Endothelial cell of umbilical vein (primary cell): ENCODE measurements around the gene DEPDC4. TPM values are rescaled to one million over a fixed set of nuclear protein-coding genes. Genes with fewer than 3 reads are reported as not detected.

Experiments used
- BruUV-seq: library from RNA; stranded (reverse); fragments of 400-500 nt; replicated peaks from 2 replicates; lab custom pipeline; 2021; lab: Mats Ljungman, UMichigan
- CTCF ChIA-PET: fragments of 300-600, 350-600 bp; sonication (Branson Sonifier 250); formaldehyde crosslinking; loops from one replicate; lab custom pipeline; 2021; ENCODE audit warnings: antibody characterized with exemption, inconsistent platforms; lab: Charles Lee
- POLR2A ChIA-PET: fragments of 300-600, 350-600 bp; sonication (Branson Sonifier 250); formaldehyde crosslinking; loops from one replicate; lab custom pipeline; 2021; ENCODE audit warnings: antibody characterized with exemption, inconsistent platforms; lab: Charles Lee
- DNase-seq: peaks from one replicate; pipeline ENCODE4 v3.0.0-alpha.2; 2011; ENCODE audit warnings: low read depth, low spot score
- FAIRE-seq: peaks from 2 replicates; lab custom pipeline; 2011; peaks lifted over from hg19 to GRCh38; lab: Jason Lieb, UNC
- H2AFZ ChIP-seq: 2 replicates; pipeline ENCODE4 v1.6.0; 2012; ENCODE audit warnings: low read depth, low read length, control low read depth, inconsistent platforms
- H3K27ac ChIP-seq: 2 replicates; pipeline ENCODE4 v1.5.1; 2011; ENCODE audit warnings: low read depth, mild to moderate bottlenecking, control low read depth, low read length, moderate library complexity; ENCODE audit not compliant: insufficient read depth
- H3K27me3 ChIP-seq, 2 experiments: 2 replicates each; pipeline versions ENCODE4 v1.6.0 to v1.6.1; 2011; ENCODE audit warnings: low read length in 2 of 2, mixed read lengths in 1 of 2; ENCODE audit not compliant: control insufficient read depth in 2 of 2, insufficient read depth in 2 of 2
- H3K36me3 ChIP-seq, 2 experiments: 2 replicates in 1 of 2; 3 replicates in 1 of 2; pipeline ENCODE4 v1.5.1; 2011; ENCODE audit warnings: low read length in 2 of 2, mild to moderate bottlenecking in 1 of 2, moderate library complexity in 1 of 2; ENCODE audit not compliant: control insufficient read depth in 2 of 2, insufficient read depth in 2 of 2; ENCODE audit errors: extremely low read depth in 1 of 2
- H3K4me1 ChIP-seq: 3 replicates; pipeline ENCODE4 v1.5.1; 2011; ENCODE audit warnings: mild to moderate bottlenecking, low read length; ENCODE audit not compliant: control insufficient read depth, insufficient read depth; ENCODE audit errors: extremely low read depth
- H3K4me2 ChIP-seq: 2 replicates; pipeline ENCODE4 v1.6.1; 2011; ENCODE audit warnings: low read length, control low read depth, mixed read lengths; ENCODE audit not compliant: insufficient read depth
- H3K4me3 ChIP-seq, 3 experiments: fragments of 200-600 bp in 1 of 3; sonication (generic), shearing (Covaris generic) in 1 of 3; replicated peaks in 1 of 3; 2 replicates each; pipeline ENCODE4 v1.5.1; 2011 to 2016; ENCODE audit warnings: control low read depth in 3 of 3, low read length in 3 of 3, mild to moderate bottlenecking in 2 of 3, inconsistent platforms in 1 of 3, low read depth in 1 of 3, moderate library complexity in 1 of 3; ENCODE audit not compliant: insufficient read depth in 1 of 3
- H3K79me2 ChIP-seq: 2 replicates; pipeline ENCODE4 v1.6.0; 2012; ENCODE audit warnings: low read length, inconsistent platforms; ENCODE audit not compliant: control insufficient read depth, insufficient read depth
- H3K9ac ChIP-seq: replicated peaks from 2 replicates; pipeline ENCODE3; 2011; ENCODE audit warnings: low read length, control low read depth; ENCODE audit not compliant: insufficient read depth; ENCODE audit errors: extremely low read depth
- H3K9me1 ChIP-seq: replicated peaks from 3 replicates; pipeline ENCODE4 v1.6.0; 2011; ENCODE audit warnings: mild to moderate bottlenecking, low read length; ENCODE audit not compliant: control insufficient read depth, insufficient read depth; ENCODE audit errors: extremely low read depth
- H3K9me3 ChIP-seq: replicated peaks from 2 replicates; pipeline ENCODE4 v1.5.1; 2012; ENCODE audit warnings: low read length, inconsistent platforms; ENCODE audit not compliant: control insufficient read depth, insufficient read depth
- H4K20me1 ChIP-seq: replicated peaks from 2 replicates; pipeline ENCODE3; 2011; ENCODE audit warnings: mild to moderate bottlenecking, low read length; ENCODE audit not compliant: control insufficient read depth, insufficient read depth; ENCODE audit errors: extremely low read depth
- EZH2 ChIP-seq: IDR thresholded peaks from 2 replicates; pipeline ENCODE4 v1.6.1; 2012; ENCODE audit warnings: borderline replicate concordance, low read depth, mild to moderate bottlenecking, moderate library complexity, low read length, inconsistent platforms; ENCODE audit not compliant: severe bottlenecking
- FOS ChIP-seq: IDR thresholded peaks from 2 replicates; pipeline ENCODE4 v1.6.1; 2011; ENCODE audit warnings: mild to moderate bottlenecking, low read length, moderate library complexity, borderline replicate concordance; ENCODE audit not compliant: insufficient read depth
- GATA2 ChIP-seq: IDR thresholded peaks from 2 replicates; pipeline ENCODE4 v1.7.0; 2011; ENCODE audit warnings: low read depth, mild to moderate bottlenecking, moderate library complexity, mixed read lengths, low read length; ENCODE audit not compliant: insufficient read length, insufficient read depth
- JUN ChIP-seq: IDR thresholded peaks from 2 replicates; pipeline ENCODE4 v1.6.1; 2011; ENCODE audit warnings: borderline replicate concordance, low read depth; ENCODE audit not compliant: insufficient read length, insufficient read depth
- MYC ChIP-seq: IDR thresholded peaks from one replicate; pipeline ENCODE4 v1.6.1; 2011; ENCODE audit warnings: mild to moderate bottlenecking, low read depth, low read length
- POLR2A ChIP-seq: IDR thresholded peaks from 2 replicates; pipeline ENCODE4 v1.6.1; 2012; ENCODE audit warnings: low read depth, mild to moderate bottlenecking, control low read depth, low read length
- POLR2AphosphoS5 ChIP-seq: IDR thresholded peaks from 2 replicates; pipeline ENCODE4 v1.6.1; 2012; ENCODE audit warnings: low read depth, mild to moderate bottlenecking, control low read depth, low read length, moderate library complexity; ENCODE audit not compliant: insufficient read depth
- dilution Hi-C: fragments of 300-500 bp; cut with MboI; formaldehyde crosslinking; loops from one replicate; pipeline ENCODE4 v1.15.0; 2019; ENCODE audit warnings: low sequenced_read_pairs; ENCODE audit not compliant: extremely low pct_ligation_motif_present
- intact Hi-C: fragments of 100-400 bp; cut with micrococcal nuclease; formaldehyde crosslinking; loops from one replicate; pipeline ENCODE4 v1.10.0; 2022
- polyA plus RNA-seq, 4 experiments: library from polyadenylated mRNA; depleted of rRNA in 3 of 4; stranded (reverse) in 3 of 4; unstranded in 1 of 4; fragments of >200 nt; gene quantifications; 2 replicates each; pipeline versions ENCODE4 v1.2.1 to v1.2.3, GENCODE V29; 2011 to 2012; ENCODE audit warnings: missing spikeins in 1 of 4
- total RNA-seq: library from RNA; stranded (reverse); gene quantifications from 2 replicates; pipeline ENCODE4 v1.2.3, GENCODE V29; 2021
- TF ChIP-seq, protein P1 (sequence below), 2 donors: IDR thresholded peaks; 1 replicate in 1 of 2; 2 replicates in 1 of 2; pipeline ENCODE4 v1.5.1; 2011; ENCODE audit warnings: low read length in 2 of 2, mild to moderate bottlenecking in 2 of 2, moderate library complexity in 2 of 2, control low read depth in 1 of 2, inconsistent platforms in 1 of 2, low read depth in 1 of 2; ENCODE audit not compliant: insufficient read depth in 1 of 2; ENCODE audit errors: extremely low read depth in 1 of 2
- TF ChIP-seq, protein P2 (sequence below): IDR thresholded peaks from 2 replicates; pipeline ENCODE4 v1.6.1; 2011; ENCODE audit not compliant: insufficient read depth, insufficient read length

Gene DEPDC4
- total and polyA plus RNA-seq, 2 donors (not counting 3 experiments of a cell fraction or from before 2014, with no cell fraction given), result 0.15 to 0.66 TPM

DNA sequence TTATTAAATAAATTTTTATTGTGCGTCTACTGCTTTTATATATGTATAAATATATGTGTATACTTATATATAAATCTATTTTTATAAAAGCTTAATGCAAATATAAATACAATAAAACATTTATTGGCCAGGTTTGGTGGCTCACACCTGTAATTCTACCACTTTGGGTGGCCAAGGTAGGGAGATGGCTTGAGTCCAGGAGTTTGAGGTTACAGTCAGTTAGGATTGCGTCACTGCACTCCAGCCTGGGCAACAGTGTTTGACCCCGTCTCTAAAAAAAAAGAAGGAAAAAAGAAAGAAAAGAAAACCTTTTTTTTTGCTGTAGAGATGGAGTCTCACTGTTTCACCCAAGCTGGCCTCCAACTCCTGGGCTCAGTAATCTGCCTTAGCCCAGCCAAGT is 45.4 kb downstream of the DEPDC4 start:
- Histone ChIP-seq H3K4me1 (no peaks in the 10 kb centered on the region), H3K9me3 (no peaks in the 10 kb centered on the region), H4K20me1 (no peaks in the 10 kb centered on the region), H3K36me3 (peaks cover 3 to 4% of the 10 kb centered on the region in 2 experiments), H3K79me2 (no peaks in the 10 kb centered on the region), H3K9me1 (no peaks in the 10 kb centered on the region), H3K27me3 (no peaks in the 10 kb centered on the region), H3K4me3 (no peak overlapping the region), H2AFZ (no peak overlapping the region), H3K4me2 (no peak overlapping the region), H3K27ac (no peak overlapping the region), H3K9ac (no peak overlapping the region)
- FAIRE-seq (no peak), DNase-seq (no peak)
- dilution Hi-C loops, result no loop called here
- no TSS peak for BruUV-seq
- POLR2A ChIA-PET, result no interaction called here
- intact Hi-C loops, result no loop called here
- TF ChIP-seq, protein P1, sequence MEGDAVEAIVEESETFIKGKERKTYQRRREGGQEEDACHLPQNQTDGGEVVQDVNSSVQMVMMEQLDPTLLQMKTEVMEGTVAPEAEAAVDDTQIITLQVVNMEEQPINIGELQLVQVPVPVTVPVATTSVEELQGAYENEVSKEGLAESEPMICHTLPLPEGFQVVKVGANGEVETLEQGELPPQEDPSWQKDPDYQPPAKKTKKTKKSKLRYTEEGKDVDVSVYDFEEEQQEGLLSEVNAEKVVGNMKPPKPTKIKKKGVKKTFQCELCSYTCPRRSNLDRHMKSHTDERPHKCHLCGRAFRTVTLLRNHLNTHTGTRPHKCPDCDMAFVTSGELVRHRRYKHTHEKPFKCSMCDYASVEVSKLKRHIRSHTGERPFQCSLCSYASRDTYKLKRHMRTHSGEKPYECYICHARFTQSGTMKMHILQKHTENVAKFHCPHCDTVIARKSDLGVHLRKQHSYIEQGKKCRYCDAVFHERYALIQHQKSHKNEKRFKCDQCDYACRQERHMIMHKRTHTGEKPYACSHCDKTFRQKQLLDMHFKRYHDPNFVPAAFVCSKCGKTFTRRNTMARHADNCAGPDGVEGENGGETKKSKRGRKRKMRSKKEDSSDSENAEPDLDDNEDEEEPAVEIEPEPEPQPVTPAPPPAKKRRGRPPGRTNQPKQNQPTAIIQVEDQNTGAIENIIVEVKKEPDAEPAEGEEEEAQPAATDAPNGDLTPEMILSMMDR (IDR thresholded peaks at IDR 0.05; ENCODE audit: extremely low read depth in 1 of 2, insufficient read depth in 1 of 2, low read depth in 1 of 2, low read length in 2 of 2), result no peak
- no peak for TF ChIP-seq JUN
- TF ChIP-seq, protein P2, sequence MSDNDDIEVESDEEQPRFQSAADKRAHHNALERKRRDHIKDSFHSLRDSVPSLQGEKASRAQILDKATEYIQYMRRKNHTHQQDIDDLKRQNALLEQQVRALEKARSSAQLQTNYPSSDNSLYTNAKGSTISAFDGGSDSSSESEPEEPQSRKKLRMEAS, result no peak
- TF ChIP-seq GATA2, result no peak
- TF ChIP-seq POLR2A, result no peak
- TF ChIP-seq POLR2AphosphoS5, result no peak
- TF ChIP-seq EZH2, result no peak
- TF ChIP-seq MYC, result no peak
- TF ChIP-seq FOS, result no peak
- CTCF ChIA-PET, result interaction anchor here (0.8 to 3.1 kb wide), 5 partner anchors 8 to 183 kb away, joined by 3 to 11 read pairs (median 4); no protein-coding TSS in a partner anchor
